ENCODE measurements around the gene ORM1.

Gene ORM1

GRCh38 chr9:114287763-114288192 lies 35.1 kb upstream of the ORM1 start:
- no peak for DNase-seq (ENCODE audit: low read depth)

DNA sequence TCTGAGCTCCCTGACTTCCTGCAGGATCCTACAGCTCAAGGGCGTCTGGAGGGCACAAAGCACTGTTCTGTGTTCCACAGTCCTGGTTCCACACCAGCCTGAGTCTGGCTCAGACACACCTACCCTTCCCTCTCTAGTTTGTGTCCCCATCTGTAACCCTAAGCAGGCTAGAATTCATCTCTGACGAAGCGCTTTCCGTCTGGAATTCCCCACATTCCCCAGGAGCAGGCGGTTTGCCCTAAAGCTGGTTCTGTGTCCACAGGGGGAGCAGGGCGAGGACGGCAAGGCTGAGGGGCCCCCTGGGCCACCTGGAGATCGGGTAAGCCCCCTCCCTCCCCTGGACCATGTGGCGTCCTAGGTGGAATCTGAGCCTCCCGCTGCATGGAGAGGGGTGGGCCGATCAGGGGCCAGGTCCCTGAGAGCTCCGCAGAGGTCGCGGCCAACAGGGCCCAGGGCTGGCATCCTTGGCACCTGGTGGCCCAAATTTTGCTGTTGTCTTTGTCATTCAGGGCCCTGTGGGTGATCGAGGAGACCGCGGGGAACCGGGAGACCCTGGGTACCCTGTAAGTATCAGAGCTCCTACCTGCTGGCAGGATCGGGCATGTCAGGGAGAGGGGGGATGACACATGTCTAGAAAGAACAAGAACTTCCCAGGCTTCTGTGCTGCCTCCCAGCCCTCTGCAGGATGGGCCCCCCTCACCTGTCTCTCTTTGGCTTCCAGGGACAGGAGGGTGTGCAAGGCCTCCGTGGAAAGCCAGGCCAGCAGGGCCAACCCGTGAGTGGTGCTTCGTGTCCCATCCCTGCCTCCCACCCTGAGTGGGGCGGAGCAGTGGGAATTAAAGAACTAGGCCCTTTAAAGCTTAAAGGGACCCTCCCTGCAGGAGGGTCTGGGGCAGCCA lies 34.5 kb upstream of the ORM1 start:
- no peak for DNase-seq (ENCODE audit: low read depth)

GRCh38 chr9:114289106-114289505 lies 33.8 kb upstream of the ORM1 start:
- no peak for DNase-seq (ENCODE audit: low read depth)

GRCh38 chr9:114289571-114290481 lies 33.1 kb upstream of the ORM1 start:
- no peak for DNase-seq (ENCODE audit: low read depth)

GRCh38 chr9:114290561-114290986 lies 32.3 kb upstream of the ORM1 start:
- DNase-seq (ENCODE audit: low read depth), result no peak

DNA sequence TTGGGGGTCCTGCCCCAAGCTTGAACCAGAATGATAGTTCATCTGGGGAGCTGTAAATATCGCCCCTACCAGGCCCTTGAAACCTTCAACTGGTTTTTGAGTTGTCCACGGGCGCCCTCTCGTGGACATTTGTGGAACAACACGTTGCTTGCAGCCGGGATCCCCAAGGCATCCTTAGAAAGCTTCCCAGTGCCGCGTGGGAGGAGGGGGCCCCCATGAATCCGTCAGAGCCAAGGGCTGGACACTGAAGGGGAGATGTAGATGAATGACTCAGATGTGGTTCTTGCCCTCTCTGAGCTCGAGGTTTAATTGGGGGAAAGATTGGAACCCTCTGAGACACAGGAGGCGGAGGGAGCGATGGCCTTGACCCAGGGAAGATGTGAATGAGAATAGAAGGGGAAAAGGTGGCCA lies 31.8 kb upstream of the ORM1 start:
- DNase-seq (ENCODE audit: low read depth), result peak; percentile 56

GRCh38 chr9:114291886-114292590 lies 30.9 kb upstream of the ORM1 start:
- no peak for DNase-seq (ENCODE audit: low read depth)

- no peak for DNase-seq (ENCODE audit: low read depth)
Measured at GRCh38 chr9:114294664-114295063, 28.2 kb upstream of the ORM1 start.

DNA sequence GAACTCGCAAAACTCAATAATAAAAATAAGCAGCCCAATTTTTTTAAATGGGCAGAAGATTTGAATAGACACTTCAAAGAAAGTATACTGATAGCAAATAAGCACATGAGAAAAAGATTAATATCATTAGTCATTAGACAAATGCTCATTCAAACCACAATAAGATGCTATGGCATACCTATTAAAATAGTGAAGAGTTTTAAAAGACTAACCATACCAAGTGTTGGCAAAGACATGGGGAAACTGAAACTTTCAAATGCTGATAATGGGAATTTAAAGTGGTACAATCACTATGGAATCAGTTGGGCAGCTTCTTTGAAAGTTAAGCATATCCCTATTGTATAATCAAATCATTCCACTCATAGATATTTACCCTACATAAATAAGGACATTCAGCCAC lies 26.6 kb upstream of the ORM1 start:
- no peak for DNase-seq (ENCODE audit: low read depth)

- DNase-seq (ENCODE audit: low read depth), result no peak
Measured at GRCh38 chr9:114299286-114300152, 23.4 kb upstream of the ORM1 start.

DNA sequence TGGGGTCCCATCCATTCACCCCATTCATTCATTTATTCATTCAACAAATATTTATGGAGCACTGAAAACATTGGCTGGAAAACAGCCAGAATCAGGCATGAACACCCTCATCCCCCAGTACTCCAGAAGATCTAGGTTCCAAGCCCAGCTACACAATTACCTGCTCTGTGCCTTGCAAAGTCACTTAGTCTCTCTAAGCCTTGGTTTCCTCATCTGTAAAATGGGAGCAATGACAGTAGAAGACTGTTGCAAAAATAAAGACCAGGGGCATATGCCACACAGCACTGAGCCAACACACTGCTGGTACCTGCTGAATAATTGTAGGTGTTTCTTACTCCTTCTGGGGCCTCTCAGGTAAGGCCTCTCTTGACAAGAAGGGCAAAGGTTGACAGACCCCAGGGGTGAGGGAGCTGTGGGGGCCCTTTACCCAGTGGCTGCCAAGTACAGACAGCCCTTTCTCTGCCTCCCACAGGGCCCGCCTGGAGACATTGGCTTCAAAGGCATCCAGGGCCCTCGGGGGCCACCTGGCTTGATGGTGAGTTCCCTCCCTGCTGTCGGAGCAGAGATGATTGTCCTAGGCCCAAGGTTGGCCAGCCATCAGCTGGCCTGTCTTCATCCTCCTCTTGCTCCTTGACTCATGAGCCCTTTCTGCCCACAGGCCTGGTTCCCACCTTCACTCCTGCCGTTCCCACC lies 22.6 kb upstream of the ORM1 start:
- no peak for DNase-seq (ENCODE audit: low read depth)

GRCh38 chr9:114300846-114301797 lies 21.8 kb upstream of the ORM1 start:
- DNase-seq (ENCODE audit: low read depth), result no peak

DNA sequence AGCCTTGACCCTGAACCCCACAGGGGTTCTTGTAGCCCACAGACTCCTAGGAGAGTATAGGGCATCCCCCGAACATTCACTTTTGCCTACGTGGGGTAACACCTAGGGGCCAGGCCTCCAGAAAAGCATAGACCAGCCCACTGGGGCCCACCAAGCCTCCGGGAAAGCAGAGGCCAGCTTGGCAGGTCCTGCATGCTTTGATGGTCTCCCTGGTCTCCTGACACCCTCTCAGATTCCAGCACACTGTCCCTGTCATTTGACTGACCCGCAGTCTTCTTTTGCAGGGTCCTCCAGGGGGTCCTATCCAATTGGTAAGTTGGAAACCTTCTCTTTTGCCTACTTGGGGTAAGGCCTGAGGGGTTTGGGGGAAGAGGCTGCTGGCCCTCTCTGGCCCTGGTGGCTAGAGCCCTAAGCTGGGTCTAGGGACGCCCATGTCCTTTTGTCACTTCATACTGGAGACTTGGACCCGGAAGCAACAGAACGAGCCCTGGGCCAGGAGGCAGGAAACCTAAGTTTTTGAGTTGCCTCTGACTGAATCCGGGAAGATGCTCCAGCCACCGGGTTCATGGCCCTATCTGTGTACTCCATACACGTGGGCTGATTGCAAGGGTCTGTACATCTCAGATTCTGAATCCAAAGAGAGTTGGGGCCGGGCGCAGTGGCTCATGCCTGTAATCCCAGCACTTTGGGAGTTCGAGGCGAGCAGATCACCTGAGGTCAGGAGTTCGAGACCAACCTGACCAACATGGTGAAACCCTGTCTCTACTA lies 20.9 kb upstream of the ORM1 start:
- no peak for DNase-seq (ENCODE audit: low read depth)

DNA sequence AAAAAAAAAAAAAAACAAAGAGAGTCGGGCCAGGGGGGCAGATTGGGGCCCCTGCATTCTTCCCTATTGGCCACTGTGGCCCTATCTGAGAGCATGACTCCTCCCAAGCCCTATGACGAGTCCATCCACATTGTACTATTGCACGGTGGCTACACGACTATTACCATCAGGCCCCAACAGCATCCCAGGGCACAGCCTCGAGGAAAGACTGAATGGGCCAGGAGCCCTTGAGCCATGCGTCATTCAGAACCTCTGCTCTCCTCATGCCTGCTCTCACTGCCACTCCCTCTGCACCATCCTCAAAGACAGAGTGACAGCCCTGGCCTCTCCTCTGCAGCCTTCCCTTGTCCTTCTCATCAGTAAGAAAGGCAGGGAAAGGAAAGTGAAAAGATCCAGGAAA lies 20.2 kb upstream of the ORM1 start:
- no peak for DNase-seq (ENCODE audit: low read depth)

GRCh38 chr9:114303571-114303970 lies 19.3 kb upstream of the ORM1 start:
- DNase-seq (ENCODE audit: low read depth), result no peak

DNA sequence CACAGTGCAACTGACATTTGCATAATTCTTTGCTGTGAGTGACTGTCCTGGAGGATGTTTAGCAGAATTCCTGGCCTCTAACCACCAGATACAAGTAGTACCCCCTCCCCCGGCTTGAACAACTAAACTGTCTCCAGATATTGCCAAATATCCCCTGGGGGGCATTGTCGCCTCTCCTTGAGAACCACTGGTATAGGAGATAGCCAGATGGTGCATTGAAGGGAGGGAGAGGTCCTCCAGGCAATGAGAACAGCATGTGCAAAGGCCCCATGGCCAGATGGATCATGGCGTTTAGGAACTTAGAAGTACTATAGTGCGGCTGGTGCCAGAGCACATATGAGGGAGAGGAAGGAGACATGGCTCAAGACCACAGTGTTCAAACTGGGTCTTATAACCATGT lies 18.9 kb upstream of the ORM1 start:
- no peak for DNase-seq (ENCODE audit: low read depth)

DNA sequence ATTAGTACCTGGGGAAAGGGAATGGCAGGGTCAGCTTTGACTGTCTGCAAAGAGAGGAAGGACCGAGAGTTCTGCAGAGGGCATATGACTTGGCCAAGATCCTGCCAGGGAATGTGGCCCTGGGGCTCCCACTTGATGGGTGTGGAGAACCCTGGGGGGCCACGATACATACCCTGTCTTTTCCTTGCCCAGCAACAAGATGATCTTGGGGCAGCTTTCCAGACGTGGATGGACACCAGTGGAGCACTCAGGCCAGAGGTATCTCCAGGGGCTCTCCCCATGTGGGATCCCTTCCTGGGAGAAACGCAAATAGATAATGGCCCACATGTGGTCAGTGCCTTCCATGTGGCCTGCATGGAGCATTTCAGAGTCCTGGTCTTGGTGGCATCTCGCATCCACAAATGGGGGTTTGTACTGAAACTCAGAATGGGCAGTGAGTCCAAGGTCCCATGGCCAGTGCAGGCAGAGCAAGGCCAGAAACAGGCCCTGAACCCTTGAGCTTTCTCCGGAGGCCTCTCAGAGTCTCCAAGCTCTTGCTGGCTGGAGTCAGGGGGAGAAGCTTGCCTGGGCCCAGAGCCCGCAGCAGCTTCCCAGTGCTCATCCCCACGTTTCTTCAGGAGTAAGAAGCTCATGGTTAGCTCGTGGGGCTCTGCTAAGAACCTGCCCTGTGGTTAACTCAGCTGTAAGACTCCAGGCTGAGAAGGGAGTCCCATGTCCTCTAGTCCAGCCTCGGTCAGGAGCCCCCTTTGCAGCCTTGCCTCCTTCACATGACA lies 18.3 kb upstream of the ORM1 start:
- no peak for DNase-seq (ENCODE audit: low read depth)

- DNase-seq (ENCODE audit: low read depth), result no peak
Measured at GRCh38 chr9:114307899-114308267, 15.0 kb upstream of the ORM1 start.
